Ovary (tissue), 7 donors: Measurements from ENCODE around the gene LOC128125822.
"Not testable (repeated sequence)": the region's sequence is repeated elsewhere in the genome, so short reads cannot be mapped to it uniquely, and the experiment has no call there.

Experiments
- DNase-seq, 5 donors: peaks; one replicate each; pipeline ENCODE4 v3.0.0-alpha.2; 2019 to 2020
- H3K27ac ChIP-seq, 2 donors: fragments of 200-600 bp; one replicate each; pipeline versions ENCODE4 v1.5.1 to v1.8.0; 2019 to 2022
- H3K27me3 ChIP-seq: fragments of 200-600 bp; one replicate; pipeline ENCODE4 v1.8.0; 2022
- H3K36me3 ChIP-seq: fragments of 200-600 bp; sonication (generic); one replicate; pipeline ENCODE4 v1.5.1; 2019
- H3K4me1 ChIP-seq: one replicate; pipeline ENCODE4 v1.8.1; 2013; ENCODE audit warnings: mild to moderate bottlenecking, moderate library complexity; ENCODE audit not compliant: insufficient read depth
- H3K4me3 ChIP-seq: fragments of 200-600 bp; sonication (generic); one replicate; pipeline ENCODE4 v1.5.1; 2017
- H3K9me3 ChIP-seq, 2 donors: fragments of 200-600 bp in 1 of 2; sonication (generic) in 1 of 2; one replicate each; pipeline versions ENCODE4 v1.5.1 to v1.8.1; 2013 to 2019; ENCODE audit warnings: mild to moderate bottlenecking in 1 of 2, moderate library complexity in 1 of 2
- CTCF ChIP-seq, 3 donors: fragments of 450-650 bp in 2 of 3; fragments of 200-600 bp in 1 of 3; IDR thresholded peaks; one replicate each; pipeline versions ENCODE4 v1.5.1 to v1.8.0; 2016 to 2022; ENCODE audit warnings: antibody characterized with exemption in 3 of 3, mild to moderate bottlenecking in 1 of 3
- EP300 ChIP-seq: sonication (generic); formaldehyde crosslinking; IDR thresholded peaks from one replicate; pipeline ENCODE4 v1.6.1; 2017; ENCODE audit warnings: antibody characterized with exemption
- POLR2A ChIP-seq: fragments of 450-650 bp; IDR thresholded peaks from one replicate; pipeline ENCODE4 v1.6.1; 2017; ENCODE audit warnings: antibody characterized with exemption, mild to moderate bottlenecking, moderate library complexity
- WGBS, 3 donors: extraction: QIAGEN DNeasy Blood & Tissue Kit in 1 of 3; methylation state at CpG; one replicate each; pipeline versions ENCODE4 v1.1.5 to v1.1.7; 2013 to 2017; 5-methylcytosine and 5-hydroxymethylcytosine counted together
- intact Hi-C, 4 donors: fragments of 100-400 bp; cut with DNase I; formaldehyde crosslinking; loops; one replicate each; pipeline versions ENCODE4 v1.11.0 to v1.15.1; 2022 to 2023
- donor health status: DM: no; HTN: no; CAD: no; lungs with moderate emphysema.
- donor health status: DM: no; HTN: no; CAD: no.
- donor health status: Bipolar disorder and iron deficiency.
- donor health status: DM: no; HTN: no; CAD: no.
- donor health status: DM: yes; HTN: yes; CAD: no.

LOC128125822 gene

GRCh38 chr6:63572044-63572746 is at the start of gene LOC128125822, which contains the start of gene PTP4A1:
LOC128125822 (plus strand) TSS chr6:63572480.
PTP4A1 (plus strand) TSS chr6:63572480; CDS start chr6:63576881, 4,401 bp downstream.
- DNase-seq, result peak; percentile 97 to 99 (median 98)
- no peaks in the 10 kb centered on the region for H3K36me3 ChIP-seq
- intact Hi-C loops, result loop anchor here in 1 of 4 donors (2.0 to 10.0 kb wide), 2 partner anchors 63 kb away; partner anchors contain the start of gene PHF3
- H3K9me3 ChIP-seq, result no peaks in the 10 kb centered on the region
- H3K27ac ChIP-seq, result peak within 1 kb of the TSS; percentile 95 to 100
- H3K4me1 ChIP-seq, result no peaks in the 10 kb centered on the region
- TF ChIP-seq EP300 (peak; percentile 64), CTCF (IDR thresholded peaks at IDR 0.05) (peak in 1 of 3 donors; percentile 10), POLR2A (peak; percentile 99)
- 0 to 1% (median 0%) methylated on average over 40 to 73 of the region's 73 CpGs for WGBS, 3 donors
- H3K4me3 ChIP-seq, result peak within 1 kb of the TSS; percentile 96
- H3K27me3 ChIP-seq, result no peaks in the 10 kb centered on the region

- H3K4me1 ChIP-seq, H3K27ac ChIP-seq, intact Hi-C loops, H3K9me3 ChIP-seq, H3K4me3 ChIP-seq, H3K27me3 ChIP-seq, DNase-seq, H3K36me3 ChIP-seq: not testable (repeated sequence)
- WGBS, 3 donors, result 88 to 90% (median 89%) methylated on average over 7 of the region's 7 CpGs
These were observed 49.4 kb upstream of the LOC128125822 start for GRCh38 chr6:63522911-63523287.

- Histone ChIP-seq H3K4me1 (no peaks in the 10 kb centered on the region), H3K36me3 (no peaks in the 10 kb centered on the region), H3K27ac (no peak overlapping the region), H3K27me3 (no peaks in the 10 kb centered on the region), H3K9me3 (no peaks in the 10 kb centered on the region), H3K4me3 (no peak overlapping the region)
- no peak for DNase-seq
- intact Hi-C loops, result no loop called here
- TF ChIP-seq POLR2A, result no peak
- TF ChIP-seq CTCF (IDR thresholded peaks at IDR 0.05), result no peak
- TF ChIP-seq EP300, result no peak
- WGBS, 3 donors, result 96 to 98% (median 96%) methylated on average over 4 of the region's 4 CpGs
These were observed 48.6 kb upstream of the LOC128125822 start for GRCh38 chr6:63523630-63524029.

GRCh38 chr6:63525186-63525878 is 46.9 kb upstream of the LOC128125822 start:
- Histone ChIP-seq H3K27ac (no peak overlapping the region), H3K27me3 (no peaks in the 10 kb centered on the region), H3K9me3 (no peaks in the 10 kb centered on the region), H3K4me1 (no peaks in the 10 kb centered on the region), H3K4me3 (no peak overlapping the region), H3K36me3 (no peaks in the 10 kb centered on the region)
- intact Hi-C loops, result no loop called here
- no peak for DNase-seq
- 68 to 80% (median 72%) methylated on average over 7 of the region's 7 CpGs for WGBS, 3 donors
- no peak for TF ChIP-seq EP300
- TF ChIP-seq CTCF (IDR thresholded peaks at IDR 0.05), result no peak

GRCh38 chr6:63526931-63527330 is 45.3 kb upstream of the LOC128125822 start:
- Histone ChIP-seq H3K9me3 (no peaks in the 10 kb centered on the region), H3K27me3 (no peaks in the 10 kb centered on the region), H3K27ac (no peak overlapping the region), H3K4me3 (no peak overlapping the region), H3K36me3 (no peaks in the 10 kb centered on the region), H3K4me1 (no peaks in the 10 kb centered on the region)
- TF ChIP-seq EP300, result no peak
- TF ChIP-seq POLR2A, result no peak
- no peak for TF ChIP-seq CTCF (IDR thresholded peaks at IDR 0.05)
- intact Hi-C loops, result no loop called here
- DNase-seq, result no peak
